Calu3 (cell line): Measurements from ENCODE around the gene MICALL2. TPM values are rescaled to one million over a fixed set of nuclear protein-coding genes. Genes with fewer than 3 reads are reported as not detected.

ENCODE experiments used
- BruUV-seq: library from RNA; stranded (reverse); fragments of 400-500 nt; replicated peaks from 2 replicates; lab custom pipeline; 2021; lab: Mats Ljungman, UMichigan
- CTCF ChIA-PET: fragments of 300-600 bp; sonication (Branson Sonifier 250); formaldehyde crosslinking; loops from one replicate; lab custom pipeline; 2022; ENCODE audit warnings: antibody characterized with exemption; lab: Charles Lee
- DNase-seq: peaks from one replicate; pipeline ENCODE4 v3.0.0; 2022
- H3K27ac Mint-ChIP-seq: one replicate; pipeline ENCODE4 v1.8.0; 2022; ENCODE audit warnings: mixed read lengths; ENCODE audit not compliant: unreplicated experiment
- H3K27me3 Mint-ChIP-seq: one replicate; pipeline ENCODE4 v1.8.0; 2022; ENCODE audit warnings: mixed read lengths; ENCODE audit not compliant: unreplicated experiment
- H3K36me3 Mint-ChIP-seq: one replicate; pipeline ENCODE4 v1.8.0; 2022; ENCODE audit warnings: mild to moderate bottlenecking, moderate library complexity, mixed read lengths; ENCODE audit not compliant: insufficient read depth, unreplicated experiment
- H3K4me1 Mint-ChIP-seq: one replicate; pipeline ENCODE4 v1.8.0; 2022; ENCODE audit warnings: mild to moderate bottlenecking, low read depth, mixed read lengths; ENCODE audit not compliant: unreplicated experiment
- H3K4me3 Mint-ChIP-seq: one replicate; pipeline ENCODE4 v1.8.0; 2022; ENCODE audit warnings: mild to moderate bottlenecking, low read depth, moderate library complexity, mixed read lengths; ENCODE audit not compliant: unreplicated experiment
- H3K9me3 Mint-ChIP-seq: one replicate; pipeline ENCODE4 v1.8.0; 2022; ENCODE audit warnings: low read depth, mixed read lengths; ENCODE audit not compliant: unreplicated experiment
- CTCF ChIP-seq: fragments of 200-600 bp; IDR thresholded peaks from one replicate; pipeline ENCODE4 v1.8.0; 2022; ENCODE audit warnings: antibody characterized with exemption; ENCODE audit not compliant: unreplicated experiment
- intact Hi-C: fragments of 100-400 bp; cut with micrococcal nuclease; formaldehyde crosslinking; loops from one replicate; pipeline ENCODE4 v1.10.0; 2022; ENCODE audit not compliant: unreplicated experiment
- total RNA-seq: library from RNA; stranded (reverse); gene quantifications from 2 replicates; pipeline ENCODE4 v1.2.3, GENCODE V29; 2022

The MICALL2 gene
- total RNA-seq, 1 experiment from 2014 or later, result 162 TPM

- BruUV-seq, result no TSS peak
- H3K4me1 Mint-ChIP-seq, result no peaks in the 10 kb centered on the region
- intact Hi-C loops, result loop anchor here (5.0 kb wide), 1 partner anchor 243 kb away; no protein-coding TSS in a partner anchor
- CTCF ChIA-PET, result no interaction called here
- no peaks in the 10 kb centered on the region for H3K9me3 Mint-ChIP-seq
- DNase-seq, result no peak
- H3K27ac Mint-ChIP-seq, result no peak overlapping the region
- no peaks in the 10 kb centered on the region for H3K27me3 Mint-ChIP-seq
- TF ChIP-seq CTCF, result no peak
- no peak overlapping the region for H3K4me3 Mint-ChIP-seq
- peaks cover 84% of the 10 kb centered on the region for H3K36me3 Mint-ChIP-seq
Measured at GRCh38 chr7:1434891-1435670, 24.2 kb downstream of the MICALL2 start.

GRCh38 chr7:1434165-1434718, 25.0 kb downstream of the MICALL2 start:
- BruUV-seq, result no TSS peak
- TF ChIP-seq CTCF, result no peak
- peaks cover 85% of the 10 kb centered on the region for H3K36me3 Mint-ChIP-seq
- no peak for DNase-seq
- no peak overlapping the region for H3K4me3 Mint-ChIP-seq
- no peaks in the 10 kb centered on the region for H3K27me3 Mint-ChIP-seq
- intact Hi-C loops, result loop anchor here (5.0 kb wide), 1 partner anchor 242 kb away; no protein-coding TSS in a partner anchor
- H3K27ac Mint-ChIP-seq, result no peak overlapping the region
- no peaks in the 10 kb centered on the region for H3K9me3 Mint-ChIP-seq
- no peaks in the 10 kb centered on the region for H3K4me1 Mint-ChIP-seq
- CTCF ChIA-PET, result interaction anchor here (0.6 kb wide), 1 partner anchor 29 kb away, joined by 6 read pairs; no protein-coding TSS in a partner anchor

- TF ChIP-seq CTCF, result no peak
- BruUV-seq, result no TSS peak
- Mint-ChIP-seq H3K4me1 (no peaks in the 10 kb centered on the region), H3K27me3 (peaks cover 8% of the 10 kb centered on the region), H3K27ac (peak overlapping the region; percentile 0), H3K4me3 (no peak overlapping the region), H3K9me3 (no peaks in the 10 kb centered on the region), H3K36me3 (peaks cover 86% of the 10 kb centered on the region)
- intact Hi-C loops, result loop anchor here (5.0 kb wide), 1 partner anchor 241 kb away; no protein-coding TSS in a partner anchor
- CTCF ChIA-PET, result interaction anchor here (0.6 to 2.1 kb wide), 4 partner anchors 28 to 276 kb away, joined by 3 to 9 read pairs (median 6); no protein-coding TSS in a partner anchor
- DNase-seq, result no peak
Measured at GRCh38 chr7:1433128-1433920, 25.9 kb downstream of the MICALL2 start.

GRCh38 chr7:1432411-1433082, 26.7 kb downstream of the MICALL2 start:
- Mint-ChIP-seq H3K4me3 (no peak overlapping the region), H3K36me3 (peaks cover 89% of the 10 kb centered on the region), H3K27ac (peak overlapping the region; percentile 0), H3K4me1 (no peaks in the 10 kb centered on the region), H3K9me3 (no peaks in the 10 kb centered on the region), H3K27me3 (peaks cover 16% of the 10 kb centered on the region)
- CTCF ChIA-PET, result interaction anchor here (0.5 to 2.4 kb wide), 13 partner anchors 8 to 275 kb away, joined by 3 to 11 read pairs (median 4); no protein-coding TSS in a partner anchor
- intact Hi-C loops, result loop anchor here (1.0 to 5.0 kb wide), 2 partner anchors 209 to 240 kb away; no protein-coding TSS in a partner anchor
- no TSS peak for BruUV-seq
- DNase-seq, result peak; percentile 90
- peak; percentile 100 for TF ChIP-seq CTCF
